Right lobe of liver (tissue), 4 donors: Measurements from ENCODE around the gene ZNF331.

ENCODE experiments used
- CTCF ChIP-seq, 4 donors: fragments of 200-600 bp in 3 of 4; fragments of 450-650 bp in 1 of 4; IDR thresholded peaks; one replicate each; pipeline versions ENCODE4 v1.5.1 to v1.8.0; 2016 to 2022; ENCODE audit warnings: antibody characterized with exemption in 4 of 4, mild to moderate bottlenecking in 2 of 4
- POLR2A ChIP-seq: fragments of 450-650 bp; IDR thresholded peaks from one replicate; pipeline ENCODE4 v1.6.1; 2017; ENCODE audit warnings: antibody characterized with exemption, mild to moderate bottlenecking
- donor health status: DM: no; HTN: no; CAD: no.
- donor health status: DM: no; HTN: no; CAD: no.
- donor health status: DM: no; HTN: yes; CAD: no.

GRCh38 chr19:53537521-53538377, at the start of gene ZNF331:
- TF ChIP-seq CTCF (IDR thresholded peaks at IDR 0.05) (peak in 1 of 4 donors; percentile 60), POLR2A (peak; percentile 72)
